Fibroblast of pulmonary artery (primary cell): ENCODE results near the gene SLC1A3.

Experiments used
- DNase-seq: peaks from one replicate; pipeline ENCODE4 v3.0.0-alpha.2; 2010; ENCODE audit warnings: low read depth
- H3K4me3 ChIP-seq: replicated peaks from 2 replicates; pipeline ENCODE4 v1.5.1; 2011; ENCODE audit warnings: low read depth, mild to moderate bottlenecking, control low read depth, low read length, moderate library complexity
- TF ChIP-seq, protein P1 (sequence below): IDR thresholded peaks from 2 replicates; pipeline ENCODE4 v1.5.1; 2011; ENCODE audit warnings: mild to moderate bottlenecking, control low read depth, low read length, inconsistent platforms; ENCODE audit errors: missing control alignments

SLC1A3 gene

DNA sequence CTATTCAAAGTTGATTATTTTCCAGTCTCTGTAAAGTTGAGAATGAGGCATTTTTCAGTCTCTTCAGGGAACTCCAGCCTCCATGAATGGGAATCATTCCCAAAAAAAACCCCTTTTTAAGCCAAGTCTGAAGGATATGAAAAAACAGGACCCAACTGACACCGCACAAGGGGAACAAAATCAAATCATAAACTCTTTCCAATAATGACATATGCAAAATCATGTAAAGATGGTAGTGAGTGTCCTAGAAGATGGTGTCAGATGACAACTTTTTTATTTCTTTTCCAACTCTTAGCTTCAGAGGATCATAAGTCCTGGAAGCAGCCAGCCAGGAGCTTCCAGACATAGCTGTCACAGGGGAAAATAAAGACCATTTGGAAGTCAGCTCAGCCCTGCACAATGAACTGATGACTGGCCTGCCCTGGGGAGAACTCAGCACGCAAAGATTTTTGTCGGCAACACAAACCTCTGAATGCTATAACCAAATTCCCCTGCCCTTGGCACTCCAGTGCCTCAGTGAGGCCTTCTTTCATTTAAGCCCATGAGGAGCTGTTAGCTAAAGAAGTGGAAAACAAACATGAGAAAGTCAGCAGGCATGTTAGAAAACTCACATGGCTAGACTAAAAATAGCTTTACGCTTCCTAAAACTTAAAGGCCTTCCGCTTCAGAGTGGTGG is 85.4 kb downstream of the SLC1A3 start:
- H3K4me3 ChIP-seq = no peak overlapping the region
- TF ChIP-seq, protein P1, sequence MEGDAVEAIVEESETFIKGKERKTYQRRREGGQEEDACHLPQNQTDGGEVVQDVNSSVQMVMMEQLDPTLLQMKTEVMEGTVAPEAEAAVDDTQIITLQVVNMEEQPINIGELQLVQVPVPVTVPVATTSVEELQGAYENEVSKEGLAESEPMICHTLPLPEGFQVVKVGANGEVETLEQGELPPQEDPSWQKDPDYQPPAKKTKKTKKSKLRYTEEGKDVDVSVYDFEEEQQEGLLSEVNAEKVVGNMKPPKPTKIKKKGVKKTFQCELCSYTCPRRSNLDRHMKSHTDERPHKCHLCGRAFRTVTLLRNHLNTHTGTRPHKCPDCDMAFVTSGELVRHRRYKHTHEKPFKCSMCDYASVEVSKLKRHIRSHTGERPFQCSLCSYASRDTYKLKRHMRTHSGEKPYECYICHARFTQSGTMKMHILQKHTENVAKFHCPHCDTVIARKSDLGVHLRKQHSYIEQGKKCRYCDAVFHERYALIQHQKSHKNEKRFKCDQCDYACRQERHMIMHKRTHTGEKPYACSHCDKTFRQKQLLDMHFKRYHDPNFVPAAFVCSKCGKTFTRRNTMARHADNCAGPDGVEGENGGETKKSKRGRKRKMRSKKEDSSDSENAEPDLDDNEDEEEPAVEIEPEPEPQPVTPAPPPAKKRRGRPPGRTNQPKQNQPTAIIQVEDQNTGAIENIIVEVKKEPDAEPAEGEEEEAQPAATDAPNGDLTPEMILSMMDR = no peak
- no peak for DNase-seq

DNA sequence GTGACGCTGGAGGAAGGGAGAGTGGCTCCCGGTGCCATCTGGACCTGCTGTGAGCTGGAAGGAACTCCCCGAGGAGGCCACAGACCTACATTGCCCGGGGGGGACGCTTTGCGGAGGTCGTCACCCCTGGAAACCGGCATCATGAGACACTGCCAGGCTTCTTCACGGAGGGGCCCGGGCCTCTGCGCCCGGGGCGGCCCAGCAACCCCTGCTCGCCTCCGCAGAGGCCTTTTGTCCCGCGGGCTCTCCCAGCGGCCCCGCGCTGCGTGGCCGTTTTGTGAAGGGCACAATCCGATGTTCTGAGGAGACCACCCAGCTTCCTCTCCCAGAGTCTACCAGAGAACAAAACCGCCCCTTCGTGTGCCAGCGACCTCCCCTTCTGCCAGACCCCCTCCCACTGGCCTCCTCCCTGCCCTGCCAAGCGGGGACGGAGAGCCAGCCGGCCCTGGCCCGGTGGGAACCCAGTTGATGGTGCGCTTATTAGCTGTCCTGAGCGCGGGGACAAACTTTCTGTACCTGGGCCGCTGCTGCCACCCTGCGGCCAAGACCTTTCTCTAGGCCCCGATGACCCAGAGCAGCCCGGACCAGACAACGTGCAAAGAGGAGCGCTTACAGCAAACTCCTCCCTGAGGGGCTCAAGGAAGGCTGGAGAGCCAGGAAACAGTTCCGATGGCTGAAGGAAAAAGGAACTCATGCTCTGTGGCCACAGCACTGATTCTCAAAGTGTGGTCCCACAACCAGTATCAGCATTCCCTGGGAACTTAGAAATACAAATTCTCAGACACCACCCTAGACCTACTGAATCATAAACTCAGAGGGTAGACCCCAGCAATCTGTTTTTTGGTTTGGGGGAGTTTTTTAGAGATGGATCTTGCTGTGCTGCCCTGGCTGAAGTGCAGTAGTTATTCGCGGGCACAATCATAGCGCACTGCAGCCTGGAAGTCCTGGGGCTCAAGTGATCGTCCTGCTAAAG is 86.7 kb downstream of the SLC1A3 start:
- TF ChIP-seq, protein P1 = peak; percentile 71
- peak; percentile 77 for DNase-seq
- H3K4me3 ChIP-seq = peak overlapping the region; percentile 38

DNA sequence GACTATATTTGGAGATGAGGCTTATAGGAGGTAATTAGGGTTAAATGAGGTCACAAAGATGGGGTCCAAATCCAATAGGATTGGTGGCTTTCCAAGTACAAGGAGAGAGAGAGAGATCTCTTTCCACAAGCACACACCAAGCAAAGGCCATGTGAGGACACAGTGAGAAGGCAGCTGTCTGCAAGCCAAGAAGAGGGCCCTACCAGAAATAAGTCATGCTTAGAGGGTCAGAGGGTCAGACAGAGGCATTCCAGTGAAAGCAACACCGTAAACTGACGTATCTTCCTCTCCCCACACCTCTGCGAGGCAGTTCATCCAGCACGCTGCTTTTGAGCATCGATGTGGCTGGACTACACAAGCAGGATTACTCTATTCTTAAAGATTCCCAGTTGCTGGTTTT is 87.9 kb downstream of the SLC1A3 start:
- H3K4me3 ChIP-seq = no peak overlapping the region
- TF ChIP-seq, protein P1 = no peak
- no peak for DNase-seq

DNA sequence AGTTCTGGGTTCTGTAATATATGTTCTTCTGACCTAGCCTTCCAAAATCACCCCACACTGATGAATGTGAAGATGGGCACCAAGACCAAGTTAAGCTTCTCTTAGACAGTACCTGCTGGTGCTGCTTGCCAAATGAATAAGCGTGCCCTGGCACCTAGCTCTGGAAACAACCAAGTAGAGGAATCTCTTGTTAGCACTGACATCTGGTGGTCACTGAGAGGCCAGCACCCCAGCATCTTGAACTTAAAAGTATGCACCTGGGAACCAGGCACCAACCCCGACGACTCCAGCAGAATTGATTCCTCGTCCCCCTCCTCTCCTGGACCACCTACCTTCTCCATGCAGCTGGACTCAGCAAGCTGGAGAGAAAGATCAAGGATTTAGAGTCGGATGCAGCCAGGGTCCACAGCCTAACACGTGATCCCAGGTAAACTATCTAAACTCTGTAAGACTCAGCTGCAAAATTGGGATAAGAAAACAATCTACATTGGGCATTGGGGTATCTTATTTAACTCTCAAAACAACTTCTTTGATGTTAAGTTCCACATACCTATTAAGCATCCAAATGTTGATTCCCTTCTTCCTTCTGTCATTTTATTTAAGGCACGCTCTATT is 89.8 kb downstream of the SLC1A3 start:
- TF ChIP-seq, protein P1 = peak; percentile 87
- DNase-seq = peak; percentile 76

DNA sequence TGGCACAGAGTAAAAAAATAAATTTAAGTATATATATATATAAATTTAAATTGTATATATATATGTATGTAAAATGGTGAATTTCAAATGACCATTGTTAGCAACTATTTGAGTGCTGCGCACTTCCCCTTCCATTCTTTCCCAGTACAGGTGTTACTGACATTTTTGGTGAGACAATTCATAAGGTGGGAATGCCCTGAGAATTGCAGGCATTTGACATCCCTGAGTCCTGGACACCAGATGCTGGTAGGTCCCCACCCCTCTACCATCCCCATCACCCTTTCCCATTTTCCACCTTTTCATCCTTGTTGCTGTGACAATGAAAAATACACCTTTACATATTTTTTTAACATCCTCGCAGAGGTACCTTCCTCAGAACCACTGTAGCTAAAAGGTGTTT is 91.6 kb downstream of the SLC1A3 start:
- H3K4me3 ChIP-seq = no peak overlapping the region
- TF ChIP-seq, protein P1 = no peak
- no peak for DNase-seq

More for the DNA sequence above, 89.8 kb downstream of the SLC1A3 start:
- H3K4me3 ChIP-seq = no peak overlapping the region

- TF ChIP-seq, protein P1 = no peak
- no peak overlapping the region for H3K4me3 ChIP-seq
- no peak for DNase-seq
Observed at GRCh38 chr5:36701085-36701698, 94.8 kb downstream of the SLC1A3 start.
